HepG2 (cell line): ENCODE results near the gene MTHFD1L. TPM values are rescaled to one million over a fixed set of nuclear protein-coding genes. Genes with fewer than 3 reads are reported as not detected.

ENCODE experiments used
- CBX1 ChIP-seq: IDR thresholded peaks from one replicate; pipeline ENCODE4 v1.6.1; 2016; ENCODE audit warnings: antibody characterized with exemption, low read depth
- FOXA1 ChIP-seq, 2 experiments: fragments of 450-650 bp in 1 of 2; sonication (generic) in 1 of 2; formaldehyde crosslinking in 1 of 2; IDR thresholded peaks; 2 replicates each; pipeline versions ENCODE4 v1.4.0 to v1.6.1; 2016 to 2020; ENCODE audit warnings: missing genetic modification reagents in 1 of 2
- KAT2B ChIP-seq: fragments of 150-350 bp; IDR thresholded peaks from 2 replicates; pipeline ENCODE4 v1.6.1; 2014; ENCODE audit warnings: low read depth, low read length, borderline replicate concordance
- KDM3A ChIP-seq: IDR thresholded peaks from 2 replicates; pipeline ENCODE4 v1.6.1; 2018; ENCODE audit warnings: low read depth, missing compliant biosample characterization
- MAZ ChIP-seq, 2 experiments: sonication (generic) in 1 of 2; formaldehyde crosslinking in 1 of 2; IDR thresholded peaks; 2 replicates each; pipeline versions ENCODE4 v1.5.0 to v1.6.1; 2012 to 2020; ENCODE audit warnings: low read depth in 2 of 2, mild to moderate bottlenecking in 2 of 2, borderline replicate concordance in 1 of 2, improper control_type of control experiment in 1 of 2, low read length in 1 of 2, missing genetic modification reagents in 1 of 2, moderate library complexity in 1 of 2
- MED1 ChIP-seq: sonication (generic); formaldehyde crosslinking; IDR thresholded peaks from 2 replicates; pipeline ENCODE4 v1.4.0; 2020; ENCODE audit warnings: missing genetic modification reagents
- MIER2 ChIP-seq: IDR thresholded peaks from 2 replicates; pipeline ENCODE4 v1.6.1; 2016; ENCODE audit warnings: missing biosample characterization, missing genetic modification reagents
- NCOA5 ChIP-seq: sonication (generic); formaldehyde crosslinking; IDR thresholded peaks from 2 replicates; pipeline ENCODE4 v1.4.0; 2020; ENCODE audit warnings: missing genetic modification reagents
- SIX1 ChIP-seq: sonication (generic); formaldehyde crosslinking; IDR thresholded peaks from 2 replicates; pipeline ENCODE4 v1.4.0; 2020; ENCODE audit warnings: missing genetic modification reagents, borderline replicate concordance
- SMARCC2 ChIP-seq: fragments of 450-650 bp; IDR thresholded peaks from 2 replicates; pipeline ENCODE4 v1.6.1; 2017; ENCODE audit warnings: antibody characterized with exemption, mild to moderate bottlenecking
- SNAPC2 ChIP-seq: sonication (generic); formaldehyde crosslinking; IDR thresholded peaks from 2 replicates; pipeline ENCODE4 v1.8.1; 2022; ENCODE audit warnings: mild to moderate bottlenecking, missing genetic modification reagents
- ZBTB1 ChIP-seq: sonication (generic); formaldehyde crosslinking; IDR thresholded peaks from 2 replicates; pipeline ENCODE4 v1.4.0; 2020; ENCODE audit warnings: missing genetic modification reagents, borderline replicate concordance
- ZNF232 ChIP-seq: sonication (generic); formaldehyde crosslinking; IDR thresholded peaks from 2 replicates; pipeline ENCODE4 v1.4.0; 2020; ENCODE audit warnings: missing genetic modification reagents, borderline replicate concordance
- ZNF251 ChIP-seq: sonication (generic); formaldehyde crosslinking; IDR thresholded peaks from 2 replicates; pipeline ENCODE4 v1.9.0; 2021; ENCODE audit warnings: mild to moderate bottlenecking, missing genetic modification reagents
- ZNF282 ChIP-seq: fragments of 450-650 bp; IDR thresholded peaks from 2 replicates; pipeline ENCODE4 v1.6.1; 2018; ENCODE audit not compliant: partially characterized antibody
- ZNF3 ChIP-seq: IDR thresholded peaks from 2 replicates; pipeline ENCODE4 v1.7.0; 2017; ENCODE audit warnings: inconsistent platforms
- ZNF329 ChIP-seq: sonication (generic); formaldehyde crosslinking; IDR thresholded peaks from 2 replicates; pipeline ENCODE4 v1.9.0; 2021; ENCODE audit warnings: low read depth, mild to moderate bottlenecking, missing genetic modification reagents
- ZNF430 ChIP-seq: sonication (generic); formaldehyde crosslinking; IDR thresholded peaks from 2 replicates; pipeline ENCODE4 v1.9.0; 2021; ENCODE audit warnings: mild to moderate bottlenecking, missing genetic modification reagents
- ZNF75D ChIP-seq: sonication (generic); formaldehyde crosslinking; IDR thresholded peaks from 2 replicates; pipeline ENCODE4 v1.8.1; 2023; ENCODE audit warnings: missing genetic modification reagents, mild to moderate bottlenecking, borderline replicate concordance
- ZNF790 ChIP-seq: sonication (generic); formaldehyde crosslinking; IDR thresholded peaks from 2 replicates; pipeline ENCODE4 v1.8.0; 2022; ENCODE audit warnings: missing genetic modification reagents, mild to moderate bottlenecking, borderline replicate concordance
- polyA plus RNA-seq, 8 experiments: library from polyadenylated mRNA; depleted of rRNA in 3 of 8; stranded (reverse) in 7 of 8; unstranded in 1 of 8; fragments of >200 nt; fragmentation: Illumina TruSeq in 4 of 8; extraction: Trizol in 4 of 8; gene quantifications; 2 replicates each; pipeline versions ENCODE4 v1.2.1 to v1.2.3, GENCODE V29; 2011 to 2016; ENCODE audit warnings: low read depth in 4 of 8, missing spikeins in 1 of 8, mixed read lengths in 1 of 8; ENCODE audit not compliant: insufficient read depth in 1 of 8
- total RNA-seq, 5 experiments: library from RNA; depleted of rRNA; stranded (reverse); fragments of >200 nt; fragmentation: Illumina TruSeq; extraction: Trizol; gene quantifications; 2 replicates each; pipeline ENCODE4 v1.2.3, GENCODE V29; 2016; ENCODE audit warnings: low read depth in 1 of 5
- TF ChIP-seq, protein P1 (sequence below): sonication (generic); formaldehyde crosslinking; IDR thresholded peaks from 2 replicates; pipeline ENCODE4 v1.5.1; 2020; ENCODE audit warnings: mild to moderate bottlenecking, missing genetic modification reagents, moderate library complexity
- TF ChIP-seq, protein P2 (sequence below): sonication (generic); formaldehyde crosslinking; IDR thresholded peaks from 2 replicates; pipeline ENCODE4 v1.8.1; 2023; ENCODE audit warnings: mild to moderate bottlenecking, inconsistent platforms, moderate library complexity, missing genetic modification reagents, borderline replicate concordance
- TF ChIP-seq, protein P3 (sequence below): sonication (generic); formaldehyde crosslinking; conservative IDR thresholded peaks from 2 replicates; pipeline ENCODE4 v1.4.0; 2020; ENCODE audit warnings: mild to moderate bottlenecking, missing genetic modification reagents, moderate library complexity

Gene MTHFD1L
- total and polyA plus RNA-seq, 2 of the 13 experiments (the other 11 are each of a cell fraction or from before 2014, with no cell fraction given), result 24.0 to 39.6 TPM

DNA sequence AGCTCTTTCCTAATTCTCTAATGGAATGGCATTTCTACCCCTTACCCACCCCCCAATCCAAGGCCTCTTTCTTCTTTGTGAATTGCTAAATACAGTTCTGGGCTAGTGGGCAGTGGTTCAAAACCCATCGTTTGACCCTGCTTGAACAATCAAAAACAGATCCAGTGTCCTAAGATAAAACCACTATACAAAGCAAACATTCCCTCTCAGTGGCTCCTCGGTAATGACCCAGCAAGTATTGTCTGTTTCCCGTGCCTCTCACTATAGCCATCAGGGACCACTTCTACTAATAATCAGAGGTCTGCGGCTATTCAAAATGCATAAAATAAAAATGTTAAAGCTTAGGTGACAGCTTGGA is 230.7 kb downstream of the MTHFD1L start (continued):
- TF ChIP-seq, protein P1, sequence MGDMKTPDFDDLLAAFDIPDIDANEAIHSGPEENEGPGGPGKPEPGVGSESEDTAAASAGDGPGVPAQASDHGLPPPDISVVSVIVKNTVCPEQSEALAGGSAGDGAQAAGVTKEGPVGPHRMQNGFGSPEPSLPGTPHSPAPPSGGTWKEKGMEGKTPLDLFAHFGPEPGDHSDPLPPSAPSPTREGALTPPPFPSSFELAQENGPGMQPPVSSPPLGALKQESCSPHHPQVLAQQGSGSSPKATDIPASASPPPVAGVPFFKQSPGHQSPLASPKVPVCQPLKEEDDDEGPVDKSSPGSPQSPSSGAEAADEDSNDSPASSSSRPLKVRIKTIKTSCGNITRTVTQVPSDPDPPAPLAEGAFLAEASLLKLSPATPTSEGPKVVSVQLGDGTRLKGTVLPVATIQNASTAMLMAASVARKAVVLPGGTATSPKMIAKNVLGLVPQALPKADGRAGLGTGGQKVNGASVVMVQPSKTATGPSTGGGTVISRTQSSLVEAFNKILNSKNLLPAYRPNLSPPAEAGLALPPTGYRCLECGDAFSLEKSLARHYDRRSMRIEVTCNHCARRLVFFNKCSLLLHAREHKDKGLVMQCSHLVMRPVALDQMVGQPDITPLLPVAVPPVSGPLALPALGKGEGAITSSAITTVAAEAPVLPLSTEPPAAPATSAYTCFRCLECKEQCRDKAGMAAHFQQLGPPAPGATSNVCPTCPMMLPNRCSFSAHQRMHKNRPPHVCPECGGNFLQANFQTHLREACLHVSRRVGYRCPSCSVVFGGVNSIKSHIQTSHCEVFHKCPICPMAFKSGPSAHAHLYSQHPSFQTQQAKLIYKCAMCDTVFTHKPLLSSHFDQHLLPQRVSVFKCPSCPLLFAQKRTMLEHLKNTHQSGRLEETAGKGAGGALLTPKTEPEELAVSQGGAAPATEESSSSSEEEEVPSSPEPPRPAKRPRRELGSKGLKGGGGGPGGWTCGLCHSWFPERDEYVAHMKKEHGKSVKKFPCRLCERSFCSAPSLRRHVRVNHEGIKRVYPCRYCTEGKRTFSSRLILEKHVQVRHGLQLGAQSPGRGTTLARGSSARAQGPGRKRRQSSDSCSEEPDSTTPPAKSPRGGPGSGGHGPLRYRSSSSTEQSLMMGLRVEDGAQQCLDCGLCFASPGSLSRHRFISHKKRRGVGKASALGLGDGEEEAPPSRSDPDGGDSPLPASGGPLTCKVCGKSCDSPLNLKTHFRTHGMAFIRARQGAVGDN, result no peak
- TF ChIP-seq, protein P2, sequence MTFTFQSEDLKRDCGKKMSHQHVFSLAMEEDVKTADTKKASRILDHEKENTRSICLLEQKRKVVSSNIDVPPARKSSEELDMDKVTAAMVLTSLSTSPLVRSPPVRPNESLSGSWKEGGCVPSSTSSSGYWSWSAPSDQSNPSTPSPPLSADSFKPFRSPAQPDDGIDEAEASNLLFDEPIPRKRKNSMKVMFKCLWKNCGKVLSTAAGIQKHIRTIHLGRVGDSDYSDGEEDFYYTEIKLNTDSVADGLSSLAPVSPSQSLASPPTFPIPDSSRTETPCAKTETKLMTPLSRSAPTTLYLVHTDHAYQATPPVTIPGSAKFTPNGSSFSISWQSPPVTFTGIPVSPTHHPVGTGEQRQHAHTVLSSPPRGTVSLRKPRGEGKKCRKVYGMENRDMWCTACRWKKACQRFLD (CRISPR knock-in tag), result no peak
- TF ChIP-seq ZBTB1, result no peak
- no peak for TF ChIP-seq KAT2B
- no peak for TF ChIP-seq ZNF282
- TF ChIP-seq ZNF430 (CRISPR knock-in tag), result 0 out of 2 replicates have a peak, but pooled peaks have one; percentile 39
- no peak for TF ChIP-seq ZNF3 (CRISPR knock-in tag)
- no peak for TF ChIP-seq ZNF251
- no peak for TF ChIP-seq ZNF790 (CRISPR knock-in tag)
- no peak for TF ChIP-seq KDM3A (CRISPR knock-in tag)
- peak; percentile 93 for TF ChIP-seq SIX1 (CRISPR knock-in tag)
- no peak for TF ChIP-seq ZNF232
- TF ChIP-seq NCOA5 (CRISPR knock-in tag), result no peak
- no peak for TF ChIP-seq SNAPC2 (CRISPR knock-in tag)
- TF ChIP-seq CBX1, result no peak
- no peak for TF ChIP-seq ZNF75D (CRISPR knock-in tag)
- TF ChIP-seq, protein P3, sequence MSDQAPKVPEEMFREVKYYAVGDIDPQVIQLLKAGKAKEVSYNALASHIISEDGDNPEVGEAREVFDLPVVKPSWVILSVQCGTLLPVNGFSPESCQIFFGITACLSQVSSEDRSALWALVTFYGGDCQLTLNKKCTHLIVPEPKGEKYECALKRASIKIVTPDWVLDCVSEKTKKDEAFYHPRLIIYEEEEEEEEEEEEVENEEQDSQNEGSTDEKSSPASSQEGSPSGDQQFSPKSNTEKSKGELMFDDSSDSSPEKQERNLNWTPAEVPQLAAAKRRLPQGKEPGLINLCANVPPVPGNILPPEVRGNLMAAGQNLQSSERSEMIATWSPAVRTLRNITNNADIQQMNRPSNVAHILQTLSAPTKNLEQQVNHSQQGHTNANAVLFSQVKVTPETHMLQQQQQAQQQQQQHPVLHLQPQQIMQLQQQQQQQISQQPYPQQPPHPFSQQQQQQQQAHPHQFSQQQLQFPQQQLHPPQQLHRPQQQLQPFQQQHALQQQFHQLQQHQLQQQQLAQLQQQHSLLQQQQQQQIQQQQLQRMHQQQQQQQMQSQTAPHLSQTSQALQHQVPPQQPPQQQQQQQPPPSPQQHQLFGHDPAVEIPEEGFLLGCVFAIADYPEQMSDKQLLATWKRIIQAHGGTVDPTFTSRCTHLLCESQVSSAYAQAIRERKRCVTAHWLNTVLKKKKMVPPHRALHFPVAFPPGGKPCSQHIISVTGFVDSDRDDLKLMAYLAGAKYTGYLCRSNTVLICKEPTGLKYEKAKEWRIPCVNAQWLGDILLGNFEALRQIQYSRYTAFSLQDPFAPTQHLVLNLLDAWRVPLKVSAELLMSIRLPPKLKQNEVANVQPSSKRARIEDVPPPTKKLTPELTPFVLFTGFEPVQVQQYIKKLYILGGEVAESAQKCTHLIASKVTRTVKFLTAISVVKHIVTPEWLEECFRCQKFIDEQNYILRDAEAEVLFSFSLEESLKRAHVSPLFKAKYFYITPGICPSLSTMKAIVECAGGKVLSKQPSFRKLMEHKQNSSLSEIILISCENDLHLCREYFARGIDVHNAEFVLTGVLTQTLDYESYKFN (CRISPR knock-in tag), result peak; percentile 81
- TF ChIP-seq FOXA1 (IDR thresholded peaks at IDR 0.05), result no peak
- peak; percentile 72 for TF ChIP-seq FOXA1 (CRISPR knock-in tag; IDR thresholded peaks at IDR 0.05)
- TF ChIP-seq MAZ (IDR thresholded peaks at IDR 0.05; ENCODE audit: borderline replicate concordance, low read depth, low read length), result no peak
- TF ChIP-seq MAZ (CRISPR knock-in tag; IDR thresholded peaks at IDR 0.05; ENCODE audit: low read depth), result peak; percentile 48; the same call in 1 of the 2 replicates
- no peak for TF ChIP-seq MIER2
- peak; percentile 26; the same call in 1 of the 2 replicates for TF ChIP-seq MED1
- TF ChIP-seq SMARCC2, result no peak
- TF ChIP-seq ZNF329 (CRISPR knock-in tag), result no peak
